HG02938 (cell line): ENCODE results near the gene IGFBP3.

Source experiments
- ATAC-seq: cut with Tn5 transposase; IDR thresholded peaks from one replicate; pipeline ENCODE4 v1.9.1; 2021; ENCODE audit warnings: mild to moderate bottlenecking, moderate library complexity; ENCODE audit not compliant: unreplicated experiment

IGFBP3 gene

GRCh38 chr7:45893374-45893995 is 27.6 kb downstream of the IGFBP3 start:
- ATAC-seq = no peak

DNA sequence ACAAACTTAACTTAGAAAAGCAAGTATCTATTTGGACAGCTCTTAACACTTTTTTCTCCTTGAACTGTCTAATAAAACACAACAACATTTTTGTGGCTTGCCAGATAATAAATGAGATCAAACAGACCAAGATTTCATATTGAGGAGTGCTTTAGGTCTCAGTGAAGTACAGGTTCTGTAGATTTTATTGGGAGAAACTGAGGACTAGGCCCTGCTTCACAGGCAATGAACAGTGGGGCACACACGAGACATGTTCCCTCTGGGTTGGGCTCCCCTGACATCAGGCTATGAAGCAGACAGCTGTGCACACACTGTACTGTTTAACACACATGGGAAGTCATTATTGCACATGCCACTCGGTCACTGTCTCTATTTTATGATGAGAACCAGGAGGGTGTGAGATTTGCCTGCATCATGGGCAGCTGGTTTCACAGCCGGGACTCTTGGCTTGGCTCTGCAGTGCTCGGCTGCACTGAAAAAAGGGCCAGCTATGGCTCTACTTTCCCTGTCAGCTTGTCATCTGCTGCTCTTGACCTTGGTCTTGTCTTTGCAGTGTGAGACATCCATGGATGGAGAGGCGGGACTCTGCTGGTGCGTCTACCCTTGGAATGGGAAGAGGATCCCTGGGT is 28.6 kb downstream of the IGFBP3 start:
- ATAC-seq = no peak

GRCh38 chr7:45891462-45892402 is 29.3 kb downstream of the IGFBP3 start:
- no peak for ATAC-seq

- ATAC-seq = no peak
Observed at GRCh38 chr7:45890902-45891461, 30.1 kb downstream of the IGFBP3 start.

- ATAC-seq = no peak
Observed at GRCh38 chr7:45890125-45890901, 30.8 kb downstream of the IGFBP3 start.

DNA sequence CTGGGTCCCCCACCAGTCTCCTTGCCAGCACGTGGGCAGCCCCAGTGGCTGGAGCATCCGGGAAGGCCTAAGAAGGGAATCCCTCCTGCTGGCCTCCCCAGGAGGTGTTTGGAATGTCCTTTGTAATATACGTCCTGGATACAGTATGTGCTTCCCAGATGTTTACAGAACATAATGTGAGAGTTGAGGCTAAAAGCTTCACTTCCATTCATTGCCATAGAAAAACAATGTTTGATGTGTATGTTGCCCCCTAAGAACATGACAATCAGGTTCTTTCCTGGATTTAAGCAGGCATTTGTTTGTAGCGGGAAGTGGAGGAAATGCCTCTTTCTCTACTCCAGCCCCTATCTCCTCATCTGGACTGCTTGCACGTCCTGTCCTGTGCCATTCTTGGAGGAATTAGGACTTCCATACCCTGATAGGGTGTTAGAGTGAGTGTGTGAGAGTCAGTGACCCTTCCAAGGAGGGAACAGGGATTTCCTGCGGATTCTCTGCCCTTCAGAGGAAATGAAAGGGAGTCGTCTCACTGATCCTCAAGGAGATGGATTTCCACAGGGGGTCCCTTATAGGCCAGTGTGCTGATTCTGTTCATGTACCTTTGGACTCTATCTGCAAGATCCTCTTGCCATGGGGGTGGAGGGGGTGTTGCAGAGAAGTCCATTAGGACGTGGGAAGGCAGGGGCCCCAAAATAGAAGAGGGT is 31.6 kb downstream of the IGFBP3 start:
- no peak for ATAC-seq

DNA sequence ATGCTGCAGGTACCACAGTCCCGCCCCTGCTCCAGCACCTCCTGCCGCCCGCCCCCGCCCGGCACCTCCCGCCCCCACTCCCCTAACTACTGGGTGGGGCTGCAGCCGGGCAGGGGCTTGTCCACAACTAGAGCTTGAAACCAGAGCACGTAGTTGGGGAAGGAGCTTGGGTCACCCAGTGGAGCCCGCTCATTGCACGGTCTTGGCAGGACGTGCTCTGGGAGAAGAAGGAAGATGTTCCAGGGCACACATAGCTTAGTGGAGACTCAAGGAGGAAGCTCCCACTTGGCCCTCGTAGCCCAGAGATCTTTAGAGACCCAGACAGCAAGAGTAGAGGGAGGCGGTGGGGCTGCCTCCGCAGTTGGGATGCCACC is 32.1 kb downstream of the IGFBP3 start:
- no peak for ATAC-seq

DNA sequence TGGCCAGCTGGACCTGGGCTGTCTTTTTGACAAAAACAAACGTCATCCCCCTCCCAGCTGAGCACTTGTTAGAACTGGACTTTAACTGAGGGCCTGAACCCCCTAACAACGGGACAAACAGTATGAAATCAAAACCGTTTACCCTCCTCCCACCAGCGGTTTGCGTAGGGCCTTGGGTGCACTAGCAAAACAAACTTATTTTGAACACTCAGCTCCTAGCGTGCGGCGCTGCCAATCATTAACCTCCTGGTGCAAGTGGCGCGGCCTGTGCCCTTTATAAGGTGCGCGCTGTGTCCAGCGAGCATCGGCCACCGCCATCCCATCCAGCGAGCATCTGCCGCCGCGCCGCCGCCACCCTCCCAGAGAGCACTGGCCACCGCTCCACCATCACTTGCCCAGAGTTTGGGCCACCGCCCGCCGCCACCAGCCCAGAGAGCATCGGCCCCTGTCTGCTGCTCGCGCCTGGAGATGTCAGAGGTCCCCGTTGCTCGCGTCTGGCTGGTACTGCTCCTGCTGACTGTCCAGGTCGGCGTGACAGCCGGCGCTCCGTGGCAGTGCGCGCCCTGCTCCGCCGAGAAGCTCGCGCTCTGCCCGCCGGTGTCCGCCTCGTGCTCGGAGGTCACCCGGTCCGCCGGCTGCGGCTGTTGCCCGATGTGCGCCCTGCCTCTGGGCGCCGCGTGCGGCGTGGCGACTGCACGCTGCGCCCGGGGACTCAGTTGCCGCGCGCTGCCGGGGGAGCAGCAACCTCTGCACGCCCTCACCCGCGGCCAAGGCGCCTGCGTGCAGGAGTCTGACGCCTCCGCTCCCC is 32.7 kb downstream of the IGFBP3 start, which contains the start of gene IGFBP1:
IGFBP1 (plus strand) TSS at position 304 of the 808 bp plus-strand sequence; CDS start at position 469, 165 bp downstream.
- ATAC-seq = no peak

- ATAC-seq = no peak
Observed at GRCh38 chr7:45886931-45887667, 34.0 kb downstream of the IGFBP3 start.

DNA sequence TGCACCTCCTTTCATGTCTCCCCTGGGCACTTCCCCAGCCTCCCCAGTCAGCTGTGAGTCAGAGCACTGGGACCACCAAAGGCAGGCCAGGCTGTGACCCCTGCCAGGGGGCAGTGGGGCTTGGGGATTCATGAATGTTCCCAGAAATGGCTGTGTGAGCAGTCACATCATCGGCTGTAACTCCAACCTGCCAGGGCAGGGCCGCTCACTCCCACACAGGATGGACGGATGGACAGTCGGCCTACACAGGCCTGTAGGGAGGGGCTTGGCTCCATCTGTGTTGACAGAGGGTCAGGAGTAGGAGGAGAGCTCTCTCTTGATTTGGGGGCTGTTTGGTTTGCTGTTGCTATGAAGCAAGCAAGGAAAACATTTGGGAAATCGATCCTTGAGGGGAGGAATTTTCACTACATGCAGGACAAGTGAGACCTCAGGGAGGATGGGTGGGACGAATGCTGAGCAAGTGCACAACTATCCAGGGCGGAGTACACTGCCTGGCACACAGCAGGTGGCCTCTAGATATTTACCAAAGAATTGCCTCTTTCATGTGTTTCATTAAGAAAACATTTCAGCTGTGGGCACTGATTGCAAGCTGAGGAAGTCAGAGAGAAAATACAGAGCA is 35.7 kb downstream of the IGFBP3 start:
- ATAC-seq = no peak

- ATAC-seq = no peak
Observed at GRCh38 chr7:45884136-45884535, 36.9 kb downstream of the IGFBP3 start.

DNA sequence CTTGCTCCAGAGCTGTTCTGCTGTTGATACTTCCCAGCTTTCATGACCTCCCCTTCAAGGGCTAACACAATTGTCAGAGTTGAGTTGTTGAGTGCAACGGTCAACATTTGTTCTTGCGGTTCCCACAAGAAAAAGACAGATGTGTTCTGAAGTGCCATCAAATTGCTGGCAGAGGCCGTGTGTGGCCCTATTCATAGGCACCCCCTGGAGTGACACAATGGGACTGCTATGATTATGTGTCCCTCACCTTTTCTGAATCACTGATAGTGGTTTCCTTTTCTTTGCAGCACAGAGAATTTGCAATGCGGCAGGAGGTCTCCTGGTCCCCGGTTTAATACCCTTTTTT is 38.6 kb downstream of the IGFBP3 start:
- ATAC-seq = no peak

DNA sequence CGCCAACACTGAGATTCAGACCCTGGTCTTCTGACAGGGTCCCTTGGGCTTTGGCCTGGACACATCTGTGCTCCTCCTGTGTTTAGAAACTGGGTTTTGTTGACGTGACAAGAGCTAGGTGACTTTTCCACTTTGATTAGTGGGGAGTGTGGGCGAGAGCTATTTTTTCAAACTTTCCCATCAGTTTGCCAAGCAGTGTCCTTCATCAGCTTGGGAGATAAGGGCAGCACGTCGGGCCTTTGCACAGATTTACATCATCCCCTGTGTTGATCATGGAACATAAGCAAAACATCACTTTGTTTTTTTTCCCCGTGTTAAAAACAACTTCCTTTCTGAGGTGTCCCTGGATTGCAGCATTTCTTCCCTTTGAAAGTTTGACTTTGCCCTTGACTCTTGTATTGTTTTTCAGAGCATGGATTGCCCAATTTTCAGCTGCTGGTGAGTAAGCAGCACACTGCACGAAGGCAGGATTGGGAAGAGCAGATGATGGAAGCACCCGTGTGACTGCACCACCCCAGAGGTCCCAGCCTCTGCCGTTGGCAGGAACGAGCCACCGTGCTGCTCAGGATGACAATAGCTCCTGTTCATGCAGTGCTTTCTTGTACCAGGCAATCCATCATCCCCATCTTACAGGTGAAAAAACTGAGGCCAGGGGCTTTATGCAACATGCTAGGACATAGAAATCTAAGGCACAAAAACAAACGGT is 39.2 kb downstream of the IGFBP3 start:
- ATAC-seq = no peak

GRCh38 chr7:45881280-45881758 is 39.8 kb downstream of the IGFBP3 start:
- ATAC-seq = no peak

DNA sequence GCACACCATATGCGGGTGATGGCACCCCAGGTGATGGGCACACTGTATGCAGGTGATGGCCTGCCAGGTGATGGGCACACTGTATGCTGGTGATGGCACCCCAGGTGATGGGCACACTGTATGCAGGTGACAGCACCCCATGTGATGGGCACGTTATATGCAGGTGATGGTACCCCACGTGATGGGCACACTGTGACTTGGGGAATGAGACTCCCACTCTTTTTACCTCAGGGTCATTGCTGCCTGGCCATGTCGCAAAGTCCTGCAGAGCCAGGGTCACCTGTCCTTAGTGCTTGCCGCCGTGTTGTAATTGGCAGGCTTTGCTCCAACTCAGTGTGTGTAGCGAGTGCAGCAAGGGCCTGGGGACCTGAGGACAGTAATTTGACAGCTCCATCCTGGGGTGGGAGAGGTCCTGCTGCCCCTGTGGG is 40.6 kb downstream of the IGFBP3 start:
- ATAC-seq = no peak

DNA sequence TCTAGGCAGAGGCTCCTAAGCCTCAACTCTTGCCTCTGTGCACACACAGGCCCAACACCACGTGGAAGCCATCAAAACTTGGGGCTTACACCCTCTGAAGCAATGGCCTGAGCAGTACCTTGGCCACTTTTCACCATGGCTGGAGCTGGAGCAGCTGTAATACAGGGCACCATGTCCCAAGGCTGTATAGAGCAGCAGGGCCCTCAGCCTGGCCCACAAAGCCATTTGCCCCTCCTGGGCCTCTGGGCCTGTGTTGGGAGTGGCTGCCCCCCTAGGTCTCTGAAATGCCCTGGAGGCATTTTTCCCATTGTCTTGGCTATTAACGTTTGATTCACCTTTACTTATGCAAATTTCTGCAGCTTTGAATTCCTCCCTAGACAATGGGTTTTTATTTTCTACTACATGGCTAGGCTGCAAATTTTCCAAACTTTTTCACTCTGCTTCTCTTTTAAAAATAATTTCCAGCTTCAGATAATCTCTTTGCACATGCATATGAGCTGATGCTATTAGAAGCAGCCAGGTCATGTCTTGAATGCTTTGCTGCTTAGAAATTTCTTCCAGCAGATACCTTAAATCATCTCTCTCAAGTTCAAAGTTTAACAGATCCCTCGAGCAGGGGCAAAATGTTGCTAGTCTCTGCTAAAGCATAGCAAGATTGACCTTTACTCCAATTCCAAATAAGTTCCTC is 42.5 kb downstream of the IGFBP3 start:
- no peak for ATAC-seq

DNA sequence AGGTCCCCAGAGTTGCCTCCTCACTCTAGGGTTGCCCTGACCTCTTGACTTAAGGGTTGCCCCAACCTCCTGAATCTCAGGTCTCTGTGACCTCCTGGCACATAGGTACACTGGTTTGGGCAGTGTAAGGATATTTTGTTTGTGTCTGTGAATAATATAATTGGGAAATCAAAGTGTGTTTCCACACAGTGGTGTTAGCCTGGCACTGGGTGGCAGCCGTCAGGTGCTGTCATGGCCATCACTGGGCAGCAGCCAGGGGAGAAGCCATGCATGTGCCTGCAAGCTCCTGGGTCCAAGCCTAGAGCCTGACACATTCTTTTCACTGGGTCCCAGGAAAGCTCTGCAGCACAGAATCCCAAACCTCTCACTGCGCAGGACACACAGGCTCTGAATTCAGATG is 44.6 kb downstream of the IGFBP3 start:
- ATAC-seq = no peak
